Measurements from ENCODE around the gene CELF4. TPM values are rescaled to one million over a fixed set of nuclear protein-coding genes. Genes with fewer than 3 reads are reported as not detected.

The CELF4 gene
- total and polyA plus RNA-seq, 2 of the 4 experiments (the other 2 are of a cell fraction), result not detected

DNA sequence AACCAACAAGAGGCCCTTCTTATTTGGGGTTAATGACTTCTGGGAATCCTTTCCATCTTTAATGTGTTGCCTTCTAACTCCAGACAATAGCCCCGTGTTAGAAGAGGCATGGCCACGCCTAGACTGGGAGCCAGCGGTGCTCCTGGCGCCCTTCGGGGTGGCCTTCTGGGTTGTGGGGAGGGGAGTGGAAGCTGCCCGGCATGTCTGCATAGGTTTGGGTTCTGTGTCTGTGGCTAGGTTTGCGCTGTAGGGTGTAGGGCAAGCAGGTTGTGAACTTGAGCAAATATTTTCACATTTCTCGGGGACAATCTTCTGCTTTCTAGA, 40.4 kb downstream of the CELF4 start:
- H2BK5ac ChIP-seq (ENCODE audit: low read depth, low read length, poor library complexity, severe bottlenecking), result no peak overlapping the region
- no peaks in the 10 kb centered on the region for H3K79me1 ChIP-seq (ENCODE audit: low read depth in 1 of 2, low read length in 2 of 2)
- no peak overlapping the region for H2BK15ac ChIP-seq (ENCODE audit: low read depth, low read length)
- H3K4me1 ChIP-seq (ENCODE audit: control insufficient read depth, insufficient read depth, low read length), result no peaks in the 10 kb centered on the region
- no peak for ATAC-seq (ENCODE audit: low read depth)
- ChIA-PET POLR2A (ENCODE audit: unreplicated experiment) (no interaction called here), CTCF (interaction anchor here (0.6 kb wide), 1 partner anchor 397 kb away, joined by 3 read pairs; no protein-coding TSS in a partner anchor)
- H3K23ac ChIP-seq (ENCODE audit: low read depth, low read length), result no peak overlapping the region
- H2AK5ac ChIP-seq (ENCODE audit: low read depth, low read length), result no peak overlapping the region
- in situ Hi-C loops (cut with MboI; ENCODE audit: low sequenced_read_pairs), result no loop called here
- H4K91ac ChIP-seq (ENCODE audit: insufficient read depth, low read depth, low read length), result no peak overlapping the region
- H3K9ac ChIP-seq (ENCODE audit: low read depth, low read length), result no peak overlapping the region
- no peak overlapping the region for H3K27ac ChIP-seq (ENCODE audit: insufficient read depth, low read length)
- H2BK120ac ChIP-seq (ENCODE audit: low read depth, low read length), result no peak overlapping the region
- no peak for DNase-seq
- dilution Hi-C loops (cut with HindIII; ENCODE audit: low sequenced_read_pairs, unreplicated experiment), result no loop called here
- H4K5ac ChIP-seq (ENCODE audit: low read depth, low read length), result no peak overlapping the region
- no peak overlapping the region for H3K4me3 ChIP-seq (ENCODE audit: insufficient read depth, low read depth, low read length)
- H2AFZ ChIP-seq (replicated peaks; ENCODE audit: low read length, poor library complexity), result no peak overlapping the region
- H4K8ac ChIP-seq (ENCODE audit: low read depth in 2 of 2, low read length in 2 of 2), result no peak overlapping the region
- no peak overlapping the region for H3K56ac ChIP-seq (ENCODE audit: extremely low read depth, insufficient read depth, low read length)
- H3K18ac ChIP-seq (ENCODE audit: low read depth, low read length), result no peak overlapping the region
- no peak overlapping the region for H2BK20ac ChIP-seq (ENCODE audit: low read depth, low read length)
- intact Hi-C loops (cut with micrococcal nuclease), result no loop called here
- H3K4me2 ChIP-seq (ENCODE audit: low read depth, low read length), result no peak overlapping the region
- H3K14ac ChIP-seq (replicated peaks; ENCODE audit: low read depth, low read length), result no peak overlapping the region
- TF ChIP-seq POLR2A (IDR thresholded peaks at IDR 0.05; ENCODE audit: low read depth, low read length), result no peak
- no TSS peak for BruUV-seq (replicated peaks)
- no peaks in the 10 kb centered on the region for H4K20me1 ChIP-seq (ENCODE audit: insufficient read depth, low read length)
- no peak overlapping the region for H2AK9ac ChIP-seq (replicated peaks; ENCODE audit: low read depth, low read length, poor library complexity)
- H3K9me3 ChIP-seq (ENCODE audit: control insufficient read depth, insufficient read depth, low read length), result no peaks in the 10 kb centered on the region
- WGBS, 2 experiments (ENCODE audit: extremely low coverage in 2 of 2, insufficient read length in 1 of 2), result no CpG with 5 or more reads among the region's 8 CpGs
- H3K9me1 ChIP-seq (ENCODE audit: insufficient read depth, low read length), result no peaks in the 10 kb centered on the region
- no peaks in the 10 kb centered on the region for H3K36me3 ChIP-seq (ENCODE audit: control insufficient read depth, insufficient read depth, low read length)
- peaks cover 29% of the 10 kb centered on the region for H3K27me3 ChIP-seq (ENCODE audit: control insufficient read depth, insufficient read depth, low read length)
- no peak overlapping the region for H3K4ac ChIP-seq (ENCODE audit: low read depth, low read length)
